Nucleus accumbens (tissue), 56 donors: Measurements from ENCODE around the gene CMSS1.

Experiments used
- DNase-seq, 56 donors: peaks; one replicate each; lab custom pipeline; 2025; lab: John Stamatoyannopoulos, UW

CMSS1 gene

GRCh38 chr3:99928771-99929744 is 111.4 kb downstream of the CMSS1 start:
- no peak for DNase-seq

GRCh38 chr3:99929745-99930139 is 112.1 kb downstream of the CMSS1 start:
- DNase-seq = peak in 1 of 56 donors; percentile 5

- no peak for DNase-seq
Observed at GRCh38 chr3:99931059-99931458, 113.4 kb downstream of the CMSS1 start.

GRCh38 chr3:99933971-99934750 is 116.5 kb downstream of the CMSS1 start:
- DNase-seq = no peak

- no peak for DNase-seq
Observed at GRCh38 chr3:99934975-99935797, 117.5 kb downstream of the CMSS1 start.

GRCh38 chr3:99938270-99938911 is 120.7 kb downstream of the CMSS1 start:
- no peak for DNase-seq

GRCh38 chr3:99939876-99940275 is 122.2 kb downstream of the CMSS1 start:
- DNase-seq = no peak

GRCh38 chr3:99940350-99940749 is 122.7 kb downstream of the CMSS1 start:
- DNase-seq = no peak

GRCh38 chr3:99941211-99941610 is 123.5 kb downstream of the CMSS1 start:
- DNase-seq = no peak

- no peak for DNase-seq
Observed at GRCh38 chr3:99943931-99944761, 126.5 kb downstream of the CMSS1 start.

GRCh38 chr3:99945328-99945995 is 127.8 kb downstream of the CMSS1 start:
- DNase-seq = peak in 1 of 56 donors; percentile 2

- no peak for DNase-seq
Observed at GRCh38 chr3:99947356-99947755, 129.7 kb downstream of the CMSS1 start.

- no peak for DNase-seq
Observed at GRCh38 chr3:99948467-99949089, 130.9 kb downstream of the CMSS1 start.

GRCh38 chr3:99949956-99950670 is 132.5 kb downstream of the CMSS1 start:
- DNase-seq = no peak

- no peak for DNase-seq
Observed at GRCh38 chr3:99950921-99951320, 133.3 kb downstream of the CMSS1 start.

- DNase-seq = no peak
Observed at GRCh38 chr3:99951701-99952100, 134.0 kb downstream of the CMSS1 start.

GRCh38 chr3:99952306-99952705 is 134.6 kb downstream of the CMSS1 start:
- no peak for DNase-seq
